GM12891 (cell line): ENCODE results near the gene TLCD3B.

Experiments used
- POLR2A ChIP-seq: IDR thresholded peaks from 2 replicates; pipeline ENCODE4 v1.6.1; 2011; ENCODE audit warnings: low read depth, low read length, control low read depth
- POLR2AphosphoS5 ChIP-seq: IDR thresholded peaks from 2 replicates; pipeline ENCODE4 v1.6.1; 2011; ENCODE audit warnings: low read depth, low read length, control low read depth
- SPI1 ChIP-seq: IDR thresholded peaks from 2 replicates; pipeline ENCODE4 v1.6.1; 2011; ENCODE audit warnings: low read depth, low read length, control low read depth

- TF ChIP-seq POLR2A: no peak
- TF ChIP-seq POLR2AphosphoS5: no peak
- no peak for TF ChIP-seq SPI1
Observed at GRCh38 chr16:30033270-30033669, 2.2 kb upstream of the TLCD3B start.
